ENCODE results near the gene TFPI.
A peak's percentile ranks its signal among the peaks of the same experiment; 100 is the strongest.

Gene TFPI

GRCh38 chr2:187586011-187586641 is 31.9 kb upstream of the TFPI start:
- Histone ChIP-seq H3K4me2 (ENCODE audit: low read length) (no peak overlapping the region), H3K9me3 (ENCODE audit: control insufficient read depth, low read length) (no peaks in the 10 kb centered on the region), H3K4me1 (no peaks in the 10 kb centered on the region), H3K36me3 (ENCODE audit: control insufficient read depth, insufficient read depth, low read length) (no peaks in the 10 kb centered on the region), H3K9ac (no peak overlapping the region), H3K4me3 (ENCODE audit: low read depth, low read length) (no peak overlapping the region), H3K27ac (no peak overlapping the region), H2AFZ (no peak overlapping the region), H3K27me3 (ENCODE audit: control insufficient read depth, insufficient read depth, low read length) (no peaks in the 10 kb centered on the region), H3K79me2 (no peaks in the 10 kb centered on the region)
- TF ChIP-seq, protein P1, sequence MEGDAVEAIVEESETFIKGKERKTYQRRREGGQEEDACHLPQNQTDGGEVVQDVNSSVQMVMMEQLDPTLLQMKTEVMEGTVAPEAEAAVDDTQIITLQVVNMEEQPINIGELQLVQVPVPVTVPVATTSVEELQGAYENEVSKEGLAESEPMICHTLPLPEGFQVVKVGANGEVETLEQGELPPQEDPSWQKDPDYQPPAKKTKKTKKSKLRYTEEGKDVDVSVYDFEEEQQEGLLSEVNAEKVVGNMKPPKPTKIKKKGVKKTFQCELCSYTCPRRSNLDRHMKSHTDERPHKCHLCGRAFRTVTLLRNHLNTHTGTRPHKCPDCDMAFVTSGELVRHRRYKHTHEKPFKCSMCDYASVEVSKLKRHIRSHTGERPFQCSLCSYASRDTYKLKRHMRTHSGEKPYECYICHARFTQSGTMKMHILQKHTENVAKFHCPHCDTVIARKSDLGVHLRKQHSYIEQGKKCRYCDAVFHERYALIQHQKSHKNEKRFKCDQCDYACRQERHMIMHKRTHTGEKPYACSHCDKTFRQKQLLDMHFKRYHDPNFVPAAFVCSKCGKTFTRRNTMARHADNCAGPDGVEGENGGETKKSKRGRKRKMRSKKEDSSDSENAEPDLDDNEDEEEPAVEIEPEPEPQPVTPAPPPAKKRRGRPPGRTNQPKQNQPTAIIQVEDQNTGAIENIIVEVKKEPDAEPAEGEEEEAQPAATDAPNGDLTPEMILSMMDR (IDR thresholded peaks at IDR 0.05), result no peak

- Histone ChIP-seq H3K27ac (no peak overlapping the region), H3K9me3 (ENCODE audit: control insufficient read depth, low read length) (no peaks in the 10 kb centered on the region), H3K79me2 (no peaks in the 10 kb centered on the region), H3K9ac (no peak overlapping the region), H3K4me1 (no peaks in the 10 kb centered on the region), H3K36me3 (ENCODE audit: control insufficient read depth, insufficient read depth, low read length) (no peaks in the 10 kb centered on the region), H3K4me2 (ENCODE audit: low read length) (peak overlapping the region; percentile 79), H2AFZ (peak overlapping the region; percentile 4), H3K4me3 (ENCODE audit: low read depth, low read length) (peak overlapping the region; percentile 57), H3K27me3 (ENCODE audit: control insufficient read depth, insufficient read depth, low read length) (no peaks in the 10 kb centered on the region)
- TF ChIP-seq, protein P1 (IDR thresholded peaks at IDR 0.05), result peak; percentile 71
Measured at GRCh38 chr2:187581125-187581896, 27.1 kb upstream of the TFPI start.

- H3K9me3 ChIP-seq (ENCODE audit: control insufficient read depth, low read length), result no peaks in the 10 kb centered on the region
- H3K27ac ChIP-seq, result no peak overlapping the region
- peak overlapping the region; percentile 35 for H2AFZ ChIP-seq
- peak overlapping the region; percentile 79 for H3K4me2 ChIP-seq (ENCODE audit: low read length)
- no peaks in the 10 kb centered on the region for H3K79me2 ChIP-seq
- no peaks in the 10 kb centered on the region for H3K4me1 ChIP-seq
- TF ChIP-seq, protein P1 (IDR thresholded peaks at IDR 0.05), result peak; percentile 38
- H3K27me3 ChIP-seq (ENCODE audit: control insufficient read depth, insufficient read depth, low read length), result no peaks in the 10 kb centered on the region
- H3K36me3 ChIP-seq (ENCODE audit: control insufficient read depth, insufficient read depth, low read length), result no peaks in the 10 kb centered on the region
- H3K9ac ChIP-seq, result no peak overlapping the region
- peak overlapping the region; percentile 57 for H3K4me3 ChIP-seq (ENCODE audit: low read depth, low read length)
Measured at GRCh38 chr2:187580462-187581124, 26.4 kb upstream of the TFPI start.

- Histone ChIP-seq H3K4me2 (ENCODE audit: low read length) (no peak overlapping the region), H3K27ac (no peak overlapping the region), H3K36me3 (ENCODE audit: control insufficient read depth, insufficient read depth, low read length) (no peaks in the 10 kb centered on the region), H3K4me3 (ENCODE audit: low read depth, low read length) (no peak overlapping the region), H3K79me2 (no peaks in the 10 kb centered on the region), H3K27me3 (ENCODE audit: control insufficient read depth, insufficient read depth, low read length) (no peaks in the 10 kb centered on the region), H2AFZ (peak overlapping the region; percentile 16), H3K9ac (no peak overlapping the region), H3K4me1 (no peaks in the 10 kb centered on the region), H3K9me3 (ENCODE audit: control insufficient read depth, low read length) (no peaks in the 10 kb centered on the region)
- TF ChIP-seq, protein P1 (IDR thresholded peaks at IDR 0.05), result no peak
Measured at GRCh38 chr2:187577310-187577709, 23.1 kb upstream of the TFPI start.
